Measurements from ENCODE around the gene TMPRSS11D. TPM values are rescaled to one million over a fixed set of nuclear protein-coding genes. Genes with fewer than 3 reads are reported as not detected.

TMPRSS11D gene
- total RNA-seq, 1 experiment from 2014 or later, result not detected

DNA sequence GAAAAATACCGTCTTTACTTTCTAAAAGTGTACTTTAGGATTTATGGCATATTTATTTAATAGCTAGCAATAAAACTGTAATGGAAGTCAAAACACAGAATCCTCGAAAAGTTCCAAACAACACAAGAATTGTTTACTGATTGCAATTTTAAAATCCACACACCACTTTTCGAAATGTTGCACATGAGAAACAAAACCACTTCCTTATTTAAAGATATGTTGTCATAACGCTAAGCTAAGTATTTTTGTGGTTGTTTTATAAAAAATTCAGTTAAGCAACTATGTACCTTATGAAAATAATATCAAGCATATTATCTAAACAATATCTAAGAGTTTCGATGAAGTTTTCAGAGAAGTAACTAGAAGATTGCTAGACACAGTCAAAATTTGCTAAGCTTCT, 344 bp downstream of the TMPRSS11D start:
- Histone ChIP-seq H3K56ac (ENCODE audit: insufficient read length, low read depth, low read length) (no peak overlapping the region), H3K23me2 (ENCODE audit: insufficient read length, low read depth, low read length, poor library complexity, severe bottlenecking) (no peaks in the 10 kb centered on the region), H3K9me3 (ENCODE audit: control insufficient read depth, low read depth, low read length) (no peaks in the 10 kb centered on the region), H2BK5ac (ENCODE audit: insufficient read length, low read length) (no peak overlapping the region), H3K14ac (ENCODE audit: insufficient read depth, low read length) (no peak overlapping the region), H3K79me2 (ENCODE audit: insufficient read depth, low read length) (no peaks in the 10 kb centered on the region), H4K20me1 (ENCODE audit: control insufficient read depth, insufficient read depth, insufficient read length) (no peaks in the 10 kb centered on the region), H3T11ph (ENCODE audit: low read length) (no peak overlapping the region), H3K4me1 (ENCODE audit: insufficient read depth, low read length) (no peaks in the 10 kb centered on the region), H3K18ac (ENCODE audit: insufficient read length, low read depth, low read length) (no peak overlapping the region), H3K4me2 (ENCODE audit: insufficient read depth, insufficient read length, low read length) (no peak overlapping the region), H3K27me3 (ENCODE audit: insufficient read depth, low read length) (no peaks in the 10 kb centered on the region), H2BK12ac (ENCODE audit: insufficient read length, low read depth, low read length) (no peak overlapping the region), H2AK5ac (ENCODE audit: insufficient read length, low read length) (no peak overlapping the region), H2BK15ac (ENCODE audit: low read depth, low read length) (no peak overlapping the region), H3K23ac (ENCODE audit: insufficient read length, low read depth, low read length) (no peak overlapping the region), H3K4ac (ENCODE audit: low read depth, low read length) (no peak overlapping the region), H4K5ac (ENCODE audit: insufficient read length, low read depth, low read length) (no peak overlapping the region), H4K8ac (replicated peaks; ENCODE audit: insufficient read length, low read depth, low read length) (no peak overlapping the region), H3K79me1 (ENCODE audit: insufficient read depth, low read depth, low read length, poor library complexity, severe bottlenecking) (no peaks in the 10 kb centered on the region), H3K9ac (ENCODE audit: extremely low read depth, insufficient read length, low read length) (no peak overlapping the region), H2AFZ (ENCODE audit: low read length) (no peak overlapping the region), H2BK120ac (ENCODE audit: low read depth, low read length, poor library complexity, severe bottlenecking) (no peak overlapping the region), H4K91ac (ENCODE audit: insufficient read length, low read depth, low read length) (no peak overlapping the region), H2BK20ac (ENCODE audit: low read depth, low read length, poor library complexity, severe bottlenecking) (no peak overlapping the region), H3K27ac (ENCODE audit: insufficient read length, low read depth, low read length) (no peak overlapping the region)
- WGBS (ENCODE audit: extremely low coverage, insufficient read length, low lambda C conversion rate), result no CpG with 5 or more reads among the region's 5 CpGs
- TF ChIP-seq CTCF (conservative IDR thresholded peaks at IDR 0.05), result no peak
- no peak overlapping the region for H3K27ac Mint-ChIP-seq
- H3K27me3 Mint-ChIP-seq (ENCODE audit: low read depth), result no peaks in the 10 kb centered on the region
- peaks cover 0 to 8% of the 10 kb centered on the region in 2 experiments; a peak in 2 of 4 replicates for H3K4me1 Mint-ChIP-seq
- H3K9me3 Mint-ChIP-seq, result no peaks in the 10 kb centered on the region
- no peak for DNase-seq
- H3K4me3 Mint-ChIP-seq, result no peak overlapping the region
- no peaks in the 10 kb centered on the region for H3K36me3 Mint-ChIP-seq (ENCODE audit: insufficient read depth in 1 of 3, low read depth in 3 of 3)

Data from H9 (cell line).